Upper lobe of left lung (tissue), 6 donors: Measurements from ENCODE around the gene LGALS12. TPM values are rescaled to one million over a fixed set of nuclear protein-coding genes. Genes with fewer than 3 reads are reported as not detected.

Experiments used
- ATAC-seq, 2 donors: fragments of 200-7000 bp; cut with Tn5 transposase; one replicate each; pipeline ENCODE4 v1.9.1; 2022; ENCODE audit warnings: mild to moderate bottlenecking in 2 of 2, moderate library complexity in 2 of 2; ENCODE audit not compliant: low FRiP score in 2 of 2
- DNase-seq, 2 donors: peaks; one replicate each; pipeline ENCODE4 v3.0.0-alpha.2; 2019 to 2020
- H3K27ac ChIP-seq, 4 donors: fragments of 200-600 bp; sonication (generic); one replicate each; pipeline ENCODE4 v1.5.1; 2016 to 2019
- H3K27me3 ChIP-seq, 4 donors: fragments of 200-600 bp; sonication (generic); one replicate each; pipeline ENCODE4 v1.5.1; 2017 to 2019
- H3K36me3 ChIP-seq, 4 donors: fragments of 200-600 bp; sonication (generic); one replicate each; pipeline ENCODE4 v1.5.1; 2016 to 2019
- H3K4me1 ChIP-seq, 4 donors: fragments of 200-600 bp; sonication (generic); one replicate each; pipeline ENCODE4 v1.5.1; 2018 to 2019
- H3K4me3 ChIP-seq, 4 donors: fragments of 200-600 bp; sonication (generic); one replicate each; pipeline ENCODE4 v1.5.1; 2017 to 2019; ENCODE audit warnings: mild to moderate bottlenecking in 2 of 4, moderate library complexity in 1 of 4
- H3K9me3 ChIP-seq, 4 donors: fragments of 200-600 bp; sonication (generic); one replicate each; pipeline ENCODE4 v1.5.1; 2018 to 2019
- CTCF ChIP-seq, 6 experiments: fragments of 450-650 bp in 4 of 6; fragments of 200-600 bp in 2 of 6; sonication (generic) in 2 of 6; IDR thresholded peaks; one replicate each; pipeline ENCODE4 v1.5.1; 2016 to 2019; ENCODE audit warnings: antibody characterized with exemption in 6 of 6
- EP300 ChIP-seq, 4 donors: sonication (generic); formaldehyde crosslinking; IDR thresholded peaks; one replicate each; pipeline ENCODE4 v1.5.1; 2017; ENCODE audit warnings: antibody characterized with exemption in 4 of 4, control low read depth in 2 of 4
- POLR2A ChIP-seq, 4 donors: fragments of 450-650 bp; IDR thresholded peaks; one replicate each; pipeline ENCODE4 v1.5.1; 2016 to 2017; ENCODE audit warnings: antibody characterized with exemption in 4 of 4, mild to moderate bottlenecking in 2 of 4
- POLR2AphosphoS5 ChIP-seq, 2 donors: sonication (generic); formaldehyde crosslinking; IDR thresholded peaks; one replicate each; pipeline ENCODE4 v1.5.1; 2017; ENCODE audit warnings: antibody characterized with exemption in 2 of 2
- WGBS, 2 donors: methylation state at CpG; one replicate each; pipeline ENCODE4 v1.1.5; 2017 to 2018; 5-methylcytosine and 5-hydroxymethylcytosine counted together
- total RNA-seq, 6 donors: library from RNA; depleted of rRNA in 4 of 6; stranded (reverse); fragments of >200 nt in 4 of 6; gene quantifications; one replicate each; pipeline versions ENCODE4 v1.1.0 to v1.2.1, GENCODE V29; 2016 to 2021
- donor health status: DM: no; HTN: no; CAD: no; lungs with moderate emphysema.
- donor health status: DM: no; HTN: yes; CAD: no; lungs with severe emphysema.

Gene LGALS12
- total RNA-seq, 6 donors from 2014 or later, result 0.61 to 1.8 (median 0.76) TPM; not detected in 2

- H3K36me3 ChIP-seq, result no peaks in the 10 kb centered on the region
- 95% methylated on average over 1 of the region's 1 CpG for WGBS, 2 donors
- ATAC-seq (no peak), DNase-seq (no peak)
- no peaks in the 10 kb centered on the region for H3K9me3 ChIP-seq
- H3K4me1 ChIP-seq, result peaks cover 11 to 30% (median 19%) of the 10 kb centered on the region in 4 donors
- TF ChIP-seq POLR2A (IDR thresholded peaks at IDR 0.05) (no peak), POLR2AphosphoS5 (IDR thresholded peaks at IDR 0.05) (no peak), EP300 (IDR thresholded peaks at IDR 0.05) (no peak), CTCF (IDR thresholded peaks at IDR 0.05) (no peak)
- no peak overlapping the region for H3K4me3 ChIP-seq
- H3K27me3 ChIP-seq, result no peaks in the 10 kb centered on the region
- H3K27ac ChIP-seq, result no peak overlapping the region
These were observed 13.4 kb upstream of the LGALS12 start for GRCh38 chr11:63492441-63492840.

- TF ChIP-seq POLR2AphosphoS5 (IDR thresholded peaks at IDR 0.05) (no peak), EP300 (IDR thresholded peaks at IDR 0.05) (no peak), POLR2A (IDR thresholded peaks at IDR 0.05) (no peak)
- DNase-seq, result no peak
- ATAC-seq, result no peak
- H3K4me1 ChIP-seq, result peaks cover 11 to 30% (median 19%) of the 10 kb centered on the region in 4 donors
- H3K4me3 ChIP-seq, result no peak overlapping the region
- WGBS, 2 donors, result 96 to 100% methylated on average over 1 of the region's 1 CpG
- no peaks in the 10 kb centered on the region for H3K36me3 ChIP-seq
- H3K27ac ChIP-seq, result no peak overlapping the region
- H3K27me3 ChIP-seq, result no peaks in the 10 kb centered on the region
- H3K9me3 ChIP-seq, result no peaks in the 10 kb centered on the region
These were observed 12.8 kb upstream of the LGALS12 start for GRCh38 chr11:63493127-63493526.

- peaks cover 11 to 24% (median 15%) of the 10 kb centered on the region in 4 donors for H3K4me1 ChIP-seq
- TF ChIP-seq CTCF (IDR thresholded peaks at IDR 0.05), result no peak
- TF ChIP-seq EP300 (IDR thresholded peaks at IDR 0.05), result no peak
- TF ChIP-seq POLR2A (IDR thresholded peaks at IDR 0.05), result no peak
- TF ChIP-seq POLR2AphosphoS5 (IDR thresholded peaks at IDR 0.05), result no peak
- no peak overlapping the region for H3K27ac ChIP-seq
- ATAC-seq (no peak), DNase-seq (no peak)
- peaks cover 0 to 7% (median 3%) of the 10 kb centered on the region in 4 donors for H3K9me3 ChIP-seq
- no peak overlapping the region for H3K4me3 ChIP-seq
- 76 to 79% methylated on average over 6 of the region's 6 CpGs for WGBS, 2 donors
- no peaks in the 10 kb centered on the region for H3K36me3 ChIP-seq
- H3K27me3 ChIP-seq, result no peaks in the 10 kb centered on the region
These were observed 10.9 kb upstream of the LGALS12 start for GRCh38 chr11:63494975-63495374.

GRCh38 chr11:63499874-63500273, 6.0 kb upstream of the LGALS12 start:
- WGBS, 2 donors, result 82 to 93% methylated on average over 4 of the region's 4 CpGs
- no peak for DNase-seq
- Histone ChIP-seq H3K4me1 (peaks cover 2 to 8% (median 7%) of the 10 kb centered on the region in 4 donors), H3K27me3 (no peaks in the 10 kb centered on the region), H3K9me3 (peaks cover 4 to 13% (median 8%) of the 10 kb centered on the region in 4 donors), H3K36me3 (no peaks in the 10 kb centered on the region), H3K27ac (no peak overlapping the region), H3K4me3 (no peak overlapping the region)
- no peak for ATAC-seq
- TF ChIP-seq POLR2AphosphoS5 (IDR thresholded peaks at IDR 0.05), result no peak

- H3K4me1 ChIP-seq, result peaks cover 8 to 20% (median 18%) of the 10 kb centered on the region in 4 donors
- H3K27ac ChIP-seq, result no peak overlapping the region
- WGBS, 2 donors, result 58 to 79% methylated on average over 1 of the region's 1 CpG
- TF ChIP-seq POLR2AphosphoS5 (IDR thresholded peaks at IDR 0.05), result no peak
- no peak for TF ChIP-seq EP300 (IDR thresholded peaks at IDR 0.05)
- TF ChIP-seq CTCF (IDR thresholded peaks at IDR 0.05), result no peak
- TF ChIP-seq POLR2A (IDR thresholded peaks at IDR 0.05), result no peak
- ATAC-seq (no peak), DNase-seq (no peak)
- H3K9me3 ChIP-seq, result peaks cover 4 to 13% (median 8%) of the 10 kb centered on the region in 4 donors
- no peaks in the 10 kb centered on the region for H3K27me3 ChIP-seq
- H3K36me3 ChIP-seq, result no peaks in the 10 kb centered on the region
- no peak overlapping the region for H3K4me3 ChIP-seq
These were observed 4.6 kb upstream of the LGALS12 start for GRCh38 chr11:63501236-63501635.

GRCh38 chr11:63502252-63502820, 3.5 kb upstream of the LGALS12 start:
- H3K27ac ChIP-seq, result no peak overlapping the region
- no peak for TF ChIP-seq POLR2AphosphoS5 (IDR thresholded peaks at IDR 0.05)
- TF ChIP-seq POLR2A (IDR thresholded peaks at IDR 0.05), result no peak
- TF ChIP-seq CTCF (IDR thresholded peaks at IDR 0.05), result no peak
- no peak for TF ChIP-seq EP300 (IDR thresholded peaks at IDR 0.05)

More at GRCh38 chr11:63502252-63502820, 3.5 kb upstream of the LGALS12 start:
- H3K4me3 ChIP-seq, result no peak overlapping the region
- DNase-seq (no peak), ATAC-seq (no peak)
- peaks cover 4 to 13% (median 8%) of the 10 kb centered on the region in 4 donors for H3K9me3 ChIP-seq
- no peaks in the 10 kb centered on the region for H3K27me3 ChIP-seq
- no peaks in the 10 kb centered on the region for H3K36me3 ChIP-seq
- 54 to 74% methylated on average over 2 of the region's 2 CpGs for WGBS, 2 donors
- H3K4me1 ChIP-seq, result peaks cover 8 to 24% (median 20%) of the 10 kb centered on the region in 4 donors
